SH-SY5Y (cell line): Measurements from ENCODE around the gene PPP2R2D.

Source experiments
- GATA2 ChIP-seq: IDR thresholded peaks from 2 replicates; pipeline ENCODE4 v1.6.1; 2011; ENCODE audit warnings: mild to moderate bottlenecking, low read depth, low read length
- GATA3 ChIP-seq: IDR thresholded peaks from 2 replicates; pipeline ENCODE4 v1.6.1; 2011; ENCODE audit warnings: low read depth, mild to moderate bottlenecking, low read length, moderate library complexity

The PPP2R2D gene

DNA sequence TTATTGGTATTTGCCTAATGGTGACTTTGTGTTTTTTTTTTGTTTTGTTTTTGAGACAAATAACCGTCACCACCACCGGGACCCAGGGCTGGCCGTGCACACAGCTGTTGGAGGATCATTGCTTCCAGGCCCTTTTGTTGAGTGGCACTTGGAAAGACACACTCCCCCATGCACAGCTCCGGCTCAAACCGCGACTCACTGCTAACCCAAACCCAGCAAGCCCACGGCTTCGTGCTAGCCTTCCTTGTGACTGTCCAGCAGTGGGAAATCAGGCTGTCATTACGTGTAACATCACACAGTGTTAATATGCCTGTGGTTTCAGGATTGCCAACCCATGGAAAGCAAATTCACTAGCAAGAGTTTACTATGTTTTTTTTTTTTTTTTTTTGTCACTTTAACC is 63.5 kb downstream of the PPP2R2D start:
- TF ChIP-seq GATA3 (no peak), GATA2 (no peak)

DNA sequence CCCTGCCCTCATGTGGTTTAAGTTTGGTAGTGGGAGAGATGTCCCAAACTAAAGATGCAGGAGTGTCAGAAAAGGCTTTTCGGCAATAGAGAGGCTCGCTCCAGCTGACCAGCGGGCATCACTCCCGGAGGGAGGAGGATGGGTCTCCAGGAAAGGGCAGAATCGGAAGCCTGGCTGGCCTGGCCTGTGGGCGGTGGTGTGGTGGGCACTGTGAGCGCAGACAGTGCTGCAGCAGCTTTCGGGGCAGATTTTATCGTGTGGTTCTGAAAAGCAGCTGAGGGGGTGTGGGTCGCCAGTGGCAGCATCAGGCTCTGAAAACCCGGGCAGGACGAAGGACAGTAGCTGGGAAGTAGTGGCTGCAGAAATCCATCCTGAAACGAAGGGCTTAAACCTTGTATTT is 68.1 kb downstream of the PPP2R2D start:
- no peak for TF ChIP-seq GATA3
- no peak for TF ChIP-seq GATA2

DNA sequence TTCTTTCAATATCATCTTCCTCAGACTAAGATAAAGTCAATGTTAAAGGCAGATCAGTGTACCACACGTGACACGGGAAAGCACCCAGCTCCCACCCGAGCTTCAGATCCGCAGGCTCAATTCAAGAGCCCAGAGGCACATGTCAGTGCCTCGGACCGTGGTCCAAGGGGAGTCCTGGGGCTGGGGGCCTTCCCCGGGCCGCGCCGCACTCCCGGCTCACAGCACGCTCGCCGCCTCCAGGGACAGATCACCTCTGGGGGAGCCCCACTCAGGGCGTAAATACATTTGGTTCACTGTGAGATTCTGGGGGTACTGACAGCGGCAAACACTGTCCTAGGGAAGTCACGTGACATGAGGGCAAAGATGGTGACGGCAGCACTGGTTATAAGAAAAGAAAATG is 70.1 kb downstream of the PPP2R2D start:
- no peak for TF ChIP-seq GATA2
- no peak for TF ChIP-seq GATA3

DNA sequence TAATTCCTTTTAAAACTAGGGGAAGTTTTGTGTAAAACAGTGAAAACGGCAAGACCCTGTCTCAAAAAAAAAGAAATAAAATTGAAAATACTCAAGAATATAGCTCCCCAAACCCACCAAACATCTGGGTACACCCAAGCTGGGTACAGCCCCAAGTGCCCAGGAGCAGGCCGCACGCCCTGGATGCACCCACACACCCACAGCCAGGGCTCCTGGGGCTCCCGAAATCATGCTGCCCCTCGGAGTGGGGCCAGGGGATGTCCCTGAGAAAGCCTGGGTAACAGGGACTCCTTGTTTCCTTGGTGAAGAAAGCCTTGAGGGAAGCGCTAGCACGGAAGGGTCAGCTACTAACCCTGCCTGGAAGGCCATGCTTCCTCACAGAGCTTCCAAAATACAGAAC is 70.8 kb downstream of the PPP2R2D start:
- no peak for TF ChIP-seq GATA2
- no peak for TF ChIP-seq GATA3

DNA sequence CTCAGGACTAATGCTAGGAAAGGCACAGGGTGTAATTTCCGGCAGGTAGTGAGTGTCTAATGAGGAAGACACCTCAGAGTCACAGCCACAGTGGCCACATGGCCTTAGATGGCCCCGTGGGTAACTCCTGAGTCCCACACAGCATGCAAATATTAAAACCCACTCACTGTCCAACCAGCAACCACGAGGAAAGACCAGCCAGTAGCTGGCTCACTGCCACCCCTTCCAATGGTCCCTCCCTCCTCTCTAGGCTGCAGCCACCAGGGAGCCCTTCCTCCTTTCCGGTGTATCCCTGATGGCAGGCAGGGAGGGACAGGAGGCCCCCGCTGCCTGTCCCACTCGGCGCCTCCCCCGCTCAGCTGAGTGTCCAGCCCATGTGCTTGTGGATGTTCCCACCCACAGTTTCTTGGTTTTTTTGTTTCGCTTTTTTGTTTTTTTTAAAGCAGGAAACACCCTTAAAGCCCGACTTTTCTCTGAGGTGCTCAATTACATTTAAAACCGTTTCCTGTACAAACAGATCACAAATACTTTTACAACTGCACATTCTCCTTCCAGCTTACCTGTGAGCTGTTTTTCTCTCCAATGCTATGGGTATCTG is 71.8 kb downstream of the PPP2R2D start:
- TF ChIP-seq GATA3 (no peak), GATA2 (no peak)

DNA sequence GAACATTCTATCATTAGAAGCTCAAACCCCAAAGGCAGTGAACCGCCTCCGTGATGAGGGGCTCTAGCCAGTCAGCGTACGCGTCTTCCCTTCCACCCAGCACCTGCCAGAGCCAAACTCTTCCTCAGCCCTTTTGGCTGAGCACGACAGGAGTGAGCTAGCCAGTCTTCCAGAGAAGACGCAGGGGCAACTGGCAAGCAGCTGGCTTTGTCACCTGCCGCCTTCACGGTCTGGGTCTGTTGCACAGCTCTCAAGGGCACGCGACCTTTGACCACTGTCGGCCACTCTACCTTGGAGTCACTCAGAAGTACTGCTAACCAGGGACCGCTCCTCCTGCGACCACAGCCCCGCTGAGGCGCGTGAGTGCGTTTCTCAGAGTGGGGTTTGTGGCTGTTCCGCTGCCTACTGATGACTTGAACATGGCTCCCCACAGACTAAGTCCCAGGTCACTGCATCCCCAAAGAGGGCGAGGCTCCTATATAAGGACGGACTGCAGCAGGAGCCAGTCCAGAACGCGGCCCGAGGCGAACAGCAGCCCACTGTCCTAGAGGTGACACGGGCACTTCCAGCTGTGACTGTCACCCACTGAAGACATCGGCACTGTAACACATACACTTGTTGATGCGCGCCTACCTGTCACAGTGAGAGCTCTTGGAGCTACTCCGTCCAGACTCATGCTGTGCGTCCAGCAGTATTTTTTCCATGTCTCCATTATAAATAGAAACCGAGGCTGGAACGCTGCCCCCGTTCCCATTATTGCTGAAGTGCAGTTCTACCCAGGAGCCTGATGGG is 72.5 kb downstream of the PPP2R2D start:
- no peak for TF ChIP-seq GATA3
- no peak for TF ChIP-seq GATA2

DNA sequence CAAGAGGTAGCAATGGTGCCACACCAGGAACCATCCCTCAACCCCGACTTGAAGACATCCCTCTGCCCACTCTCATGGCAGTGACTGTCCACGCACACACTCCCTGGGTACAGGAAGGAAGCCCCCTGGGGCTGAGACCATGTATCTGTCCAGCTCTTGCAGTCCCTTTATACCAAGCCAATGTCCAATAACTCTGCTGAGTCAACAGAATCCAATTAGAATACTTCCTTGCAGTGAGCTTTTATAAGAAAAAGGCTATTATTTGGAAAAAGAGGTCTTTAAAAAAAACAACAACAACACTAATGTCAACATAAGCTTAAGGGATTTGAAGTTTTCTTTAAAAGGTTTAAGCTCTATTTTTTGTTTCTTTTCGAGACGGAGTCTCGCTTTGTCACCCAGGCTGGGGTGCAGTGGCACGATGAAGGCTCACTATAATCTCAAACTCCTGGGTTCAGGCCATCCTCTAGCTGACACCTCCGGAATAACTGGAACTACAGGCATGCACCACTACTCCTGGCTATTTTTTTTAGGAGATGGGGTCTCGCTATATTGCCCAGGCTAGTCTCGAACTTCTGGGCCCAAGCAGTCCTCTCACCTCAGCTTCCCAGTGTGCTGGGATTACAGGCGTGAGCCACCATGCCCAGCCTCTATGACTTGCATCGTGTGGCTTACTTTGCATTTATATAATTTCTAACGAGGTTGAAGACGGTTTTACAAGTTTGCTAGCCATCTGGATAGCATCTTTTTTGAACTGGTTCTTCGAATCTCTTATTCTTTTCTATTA is 73.4 kb downstream of the PPP2R2D start:
- TF ChIP-seq GATA2 (no peak), GATA3 (no peak)

DNA sequence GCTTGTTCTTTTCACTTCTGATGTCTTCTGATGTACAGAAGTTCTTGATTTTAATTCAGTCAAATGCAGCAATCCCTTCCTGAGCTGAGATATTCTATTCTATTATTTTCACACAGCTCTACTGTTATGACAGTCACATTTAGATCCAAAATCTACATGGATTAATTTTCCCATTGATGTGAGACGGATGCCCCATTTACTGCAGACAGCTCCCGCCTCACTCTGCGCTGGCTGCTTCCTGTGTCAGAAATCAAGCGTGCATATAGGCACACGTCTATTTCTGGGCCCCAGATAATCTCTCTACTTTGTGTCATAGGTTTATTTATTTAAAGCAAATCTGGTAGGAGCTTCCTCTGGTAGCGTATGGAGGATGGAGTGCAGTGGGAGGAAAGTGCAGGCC is 74.2 kb downstream of the PPP2R2D start:
- no peak for TF ChIP-seq GATA3
- no peak for TF ChIP-seq GATA2

DNA sequence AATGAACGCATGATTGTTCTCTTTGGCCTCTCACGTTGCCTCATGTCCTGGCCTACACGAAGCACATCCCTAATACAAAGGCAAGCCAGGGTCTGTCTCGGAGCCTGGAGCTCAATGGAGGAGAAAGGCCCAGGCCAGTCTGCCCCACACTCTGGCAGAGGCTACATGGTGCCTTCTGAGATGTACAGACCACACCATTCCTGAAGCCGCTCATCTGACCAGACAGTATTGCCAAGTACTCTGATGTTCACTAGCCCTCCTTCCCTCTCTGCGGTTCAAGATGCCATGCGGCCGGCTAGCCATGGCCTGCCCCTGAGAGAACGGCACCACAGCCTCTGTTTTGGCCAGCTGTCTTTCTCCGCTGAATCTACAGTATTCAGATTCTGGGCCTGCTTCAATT is 75.0 kb downstream of the PPP2R2D start:
- TF ChIP-seq GATA2 (no peak), GATA3 (no peak)

DNA sequence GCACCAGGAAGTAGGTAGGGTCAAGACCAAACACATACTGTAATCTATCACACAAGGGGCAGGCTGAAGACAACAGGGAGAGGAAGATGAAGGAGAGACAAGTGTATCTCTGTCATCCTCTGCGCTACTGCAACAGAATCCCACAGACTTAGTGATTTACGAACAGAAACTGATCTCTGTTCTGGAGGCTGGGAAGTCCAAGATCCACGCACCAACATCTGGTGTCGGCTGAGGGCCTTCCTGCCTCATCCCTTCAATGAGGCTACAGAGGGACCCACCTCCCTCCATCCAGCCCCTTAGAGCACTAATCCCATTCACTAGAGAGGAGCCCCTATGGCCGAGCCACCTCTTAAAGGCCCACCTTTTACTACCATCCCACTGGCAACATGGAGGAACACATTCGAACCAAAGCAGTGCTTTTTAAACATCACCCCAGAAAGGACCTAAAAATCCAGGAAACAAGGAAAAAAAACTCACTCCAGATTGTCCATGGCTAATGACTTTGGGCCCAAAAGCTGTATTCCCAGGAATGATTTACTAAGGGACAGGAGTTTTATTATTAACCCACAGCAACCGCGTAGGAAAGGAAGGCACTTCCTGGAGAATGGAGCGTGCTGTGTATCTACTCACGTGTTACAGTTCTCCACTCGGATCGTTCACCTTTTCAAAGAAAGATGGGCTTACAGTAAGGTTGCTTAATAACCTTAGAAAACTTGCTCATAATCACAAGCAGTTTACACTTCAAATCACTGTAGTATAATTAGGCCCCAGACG is 76.7 kb downstream of the PPP2R2D start:
- TF ChIP-seq GATA3 (no peak), GATA2 (no peak)

DNA sequence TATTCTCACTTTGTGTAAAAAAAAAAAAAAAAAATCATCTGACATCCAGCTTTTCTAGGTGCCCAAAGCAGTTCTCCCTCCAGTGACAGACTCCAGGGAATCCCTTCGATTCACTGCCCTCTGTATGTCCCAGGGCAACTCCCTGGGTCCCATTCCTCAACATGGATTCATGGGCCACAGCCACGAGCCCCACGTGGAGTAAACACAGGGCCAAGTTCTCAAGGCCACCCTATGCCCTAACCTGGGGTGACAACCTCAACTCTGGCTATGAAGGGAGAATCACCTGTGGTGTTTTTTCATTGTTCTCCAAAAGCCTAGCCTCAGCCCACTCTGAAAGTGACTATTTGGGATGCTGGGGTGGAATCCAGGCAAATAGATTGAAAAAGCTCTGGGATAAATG is 77.6 kb downstream of the PPP2R2D start:
- TF ChIP-seq GATA2: no peak
- TF ChIP-seq GATA3: no peak

DNA sequence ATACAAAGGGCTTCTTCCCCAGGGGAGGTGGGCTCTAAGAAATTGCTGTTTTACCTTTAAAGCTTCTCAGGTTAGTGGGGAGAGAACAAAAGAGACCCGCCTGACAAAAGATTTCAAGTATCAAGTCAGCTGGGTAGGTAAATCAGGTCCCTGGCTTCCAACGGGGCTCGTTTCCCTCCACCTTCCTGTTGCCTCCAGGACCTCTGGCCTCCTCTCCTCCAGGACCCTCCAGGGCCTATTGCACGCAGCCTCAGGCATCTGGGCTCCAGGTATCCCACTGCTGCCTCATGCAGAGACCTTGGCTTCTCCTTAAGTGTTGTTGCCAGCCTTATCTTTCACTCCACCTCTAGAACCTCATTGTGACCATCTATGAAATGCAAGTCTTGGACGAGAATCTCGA is 78.0 kb downstream of the PPP2R2D start:
- TF ChIP-seq GATA2 (no peak), GATA3 (no peak)

DNA sequence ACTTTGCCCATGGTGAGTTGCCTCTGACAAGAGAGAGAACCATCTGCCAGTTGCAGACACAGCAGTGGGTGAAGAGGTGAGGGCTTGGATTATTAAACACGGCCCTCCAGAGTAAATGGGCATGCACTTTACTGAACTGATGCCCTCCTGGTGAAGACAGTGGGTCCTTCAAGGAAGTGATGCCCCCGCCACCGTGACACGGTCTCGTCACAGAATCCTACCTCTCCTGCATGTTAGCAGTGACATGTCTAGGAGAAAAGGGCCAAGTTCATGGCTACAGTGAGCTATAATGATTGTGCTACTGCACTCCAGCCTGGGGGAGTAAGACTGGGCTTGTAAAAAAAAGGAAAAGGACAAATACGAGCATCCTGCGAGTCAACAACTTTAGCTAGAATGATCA is 78.5 kb downstream of the PPP2R2D start:
- TF ChIP-seq GATA2: no peak
- no peak for TF ChIP-seq GATA3

DNA sequence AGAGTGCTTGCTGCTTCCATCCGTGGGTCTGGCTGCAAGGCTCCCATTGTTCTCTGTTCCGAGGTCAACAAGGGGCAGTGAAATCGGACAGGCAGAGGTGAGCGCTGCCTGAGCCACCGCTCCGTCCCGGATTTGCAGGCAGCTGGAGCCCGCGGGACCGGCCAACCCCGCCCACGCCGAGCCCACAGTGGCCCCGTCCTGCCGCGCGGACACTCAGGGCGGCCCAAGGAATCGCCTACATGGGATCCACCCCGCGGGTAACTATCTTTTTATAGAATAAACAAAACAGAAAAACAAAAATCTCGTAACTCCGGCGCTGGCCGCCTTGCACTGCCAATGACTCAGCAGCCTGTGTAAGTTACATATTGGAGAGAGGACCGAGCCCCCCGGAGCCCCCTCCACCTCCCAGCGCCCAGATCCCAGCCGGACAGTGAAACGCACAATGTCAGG is 79.0 kb downstream of the PPP2R2D start:
- no peak for TF ChIP-seq GATA3
- TF ChIP-seq GATA2: no peak
